ENCODE results near the gene CEACAM18.

GRCh38 chr19:51466723-51467122 is 11.6 kb upstream of the CEACAM18 start:
- no peak for TF ChIP-seq CTCF (IDR thresholded peaks at IDR 0.05; ENCODE audit: control extremely low read depth in 1 of 3, insufficient read depth in 1 of 3, low read depth in 1 of 3, low read length in 3 of 3)
- TF ChIP-seq MAFK (IDR thresholded peaks at IDR 0.05; ENCODE audit: low read depth, low read length), result no peak
- TF ChIP-seq POLR2AphosphoS5 (IDR thresholded peaks at IDR 0.05; ENCODE audit: low read depth, low read length), result no peak
- no peak for TF ChIP-seq RAD21 (IDR thresholded peaks at IDR 0.05 in 1 of 2, conservative IDR thresholded peaks at IDR 0.05 in 1 of 2; ENCODE audit: low read depth in 2 of 2, low read length in 2 of 2)
- no peak for TF ChIP-seq POLR2A (IDR thresholded peaks at IDR 0.05; ENCODE audit: control extremely low read depth in 1 of 2, low read depth in 2 of 2, low read length in 2 of 2)
- TF ChIP-seq EZH2 (IDR thresholded peaks at IDR 0.05; ENCODE audit: low read depth, low read length, severe bottlenecking), result no peak
- TF ChIP-seq CEBPB (IDR thresholded peaks at IDR 0.05; ENCODE audit: low read depth, low read length), result no peak
- no peak for TF ChIP-seq JUND (IDR thresholded peaks at IDR 0.05; ENCODE audit: low read length)

Measured in H1 (cell line).